GM12872 (cell line): ENCODE data around the gene VAV2.

Experiments
- TF ChIP-seq, protein P1 (sequence below): IDR thresholded peaks from 3 replicates; pipeline ENCODE4 v1.5.1; 2011; ENCODE audit warnings: low read depth, mild to moderate bottlenecking, low read length, moderate library complexity; ENCODE audit not compliant: insufficient read depth

The VAV2 gene

GRCh38 chr9:133713960-133714495 is 278.1 kb downstream of the VAV2 start:
- TF ChIP-seq, protein P1, sequence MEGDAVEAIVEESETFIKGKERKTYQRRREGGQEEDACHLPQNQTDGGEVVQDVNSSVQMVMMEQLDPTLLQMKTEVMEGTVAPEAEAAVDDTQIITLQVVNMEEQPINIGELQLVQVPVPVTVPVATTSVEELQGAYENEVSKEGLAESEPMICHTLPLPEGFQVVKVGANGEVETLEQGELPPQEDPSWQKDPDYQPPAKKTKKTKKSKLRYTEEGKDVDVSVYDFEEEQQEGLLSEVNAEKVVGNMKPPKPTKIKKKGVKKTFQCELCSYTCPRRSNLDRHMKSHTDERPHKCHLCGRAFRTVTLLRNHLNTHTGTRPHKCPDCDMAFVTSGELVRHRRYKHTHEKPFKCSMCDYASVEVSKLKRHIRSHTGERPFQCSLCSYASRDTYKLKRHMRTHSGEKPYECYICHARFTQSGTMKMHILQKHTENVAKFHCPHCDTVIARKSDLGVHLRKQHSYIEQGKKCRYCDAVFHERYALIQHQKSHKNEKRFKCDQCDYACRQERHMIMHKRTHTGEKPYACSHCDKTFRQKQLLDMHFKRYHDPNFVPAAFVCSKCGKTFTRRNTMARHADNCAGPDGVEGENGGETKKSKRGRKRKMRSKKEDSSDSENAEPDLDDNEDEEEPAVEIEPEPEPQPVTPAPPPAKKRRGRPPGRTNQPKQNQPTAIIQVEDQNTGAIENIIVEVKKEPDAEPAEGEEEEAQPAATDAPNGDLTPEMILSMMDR, result no peak

GRCh38 chr9:133713150-133713959 is 278.8 kb downstream of the VAV2 start:
- TF ChIP-seq, protein P1, result no peak

GRCh38 chr9:133712221-133713100 is 279.7 kb downstream of the VAV2 start:
- TF ChIP-seq, protein P1, result no peak
